NCI-H1105 treated with DMSO at 0.1 percent for 48 hours (cell line): ENCODE data around the gene HNRNPUL1.

ENCODE experiments used
- DNase-seq: peaks from one replicate; lab custom pipeline; 2025; lab: John Stamatoyannopoulos, UW

Gene HNRNPUL1

GRCh38 chr19:41234512-41235168 lies 29.5 kb upstream of the HNRNPUL1 start:
- no peak for DNase-seq

- no peak for DNase-seq
These were observed 28.7 kb upstream of the HNRNPUL1 start for GRCh38 chr19:41235480-41235879.

- DNase-seq: no peak
These were observed 25.9 kb upstream of the HNRNPUL1 start for GRCh38 chr19:41238244-41238643.

GRCh38 chr19:41239363-41239762 lies 24.8 kb upstream of the HNRNPUL1 start:
- DNase-seq: no peak

- DNase-seq: no peak
These were observed 24.1 kb upstream of the HNRNPUL1 start for GRCh38 chr19:41239961-41240574.

GRCh38 chr19:41241859-41242258 lies 22.3 kb upstream of the HNRNPUL1 start:
- no peak for DNase-seq

GRCh38 chr19:41244117-41244516 lies 20.1 kb upstream of the HNRNPUL1 start:
- DNase-seq: no peak

- no peak for DNase-seq
These were observed 18.3 kb upstream of the HNRNPUL1 start for GRCh38 chr19:41245843-41246242.

GRCh38 chr19:41248895-41249294 lies 15.3 kb upstream of the HNRNPUL1 start:
- no peak for DNase-seq

GRCh38 chr19:41249707-41250423 lies 14.3 kb upstream of the HNRNPUL1 start:
- no peak for DNase-seq

GRCh38 chr19:41253660-41254059 lies 10.5 kb upstream of the HNRNPUL1 start:
- no peak for DNase-seq

GRCh38 chr19:41255171-41255570 lies 9.0 kb upstream of the HNRNPUL1 start:
- no peak for DNase-seq

- no peak for DNase-seq
These were observed 2.5 kb upstream of the HNRNPUL1 start for GRCh38 chr19:41261474-41262190.

- no peak for DNase-seq
These were observed 926 bp upstream of the HNRNPUL1 start for GRCh38 chr19:41263042-41263849.

GRCh38 chr19:41264581-41265394 lies 616 bp downstream of the HNRNPUL1 start:
- DNase-seq: peak; percentile 23

GRCh38 chr19:41265395-41266153 lies 1.4 kb downstream of the HNRNPUL1 start:
- DNase-seq: no peak

GRCh38 chr19:41269055-41269454 lies 4.9 kb downstream of the HNRNPUL1 start:
- DNase-seq: no peak

- DNase-seq: no peak
These were observed 5.4 kb downstream of the HNRNPUL1 start for GRCh38 chr19:41269571-41269970.

GRCh38 chr19:41273076-41273475 lies 8.9 kb downstream of the HNRNPUL1 start:
- no peak for DNase-seq

- no peak for DNase-seq
These were observed 10.6 kb downstream of the HNRNPUL1 start for GRCh38 chr19:41274802-41275201.
